ENCODE measurements around the gene MID1. TPM values are rescaled to one million over a fixed set of nuclear protein-coding genes. Genes with fewer than 3 reads are reported as not detected.
A peak's percentile ranks its signal among the peaks of the same experiment; 100 is the strongest.

Gene MID1
- total RNA-seq, 1 donor from 2014 or later, result 31.2 TPM

DNA sequence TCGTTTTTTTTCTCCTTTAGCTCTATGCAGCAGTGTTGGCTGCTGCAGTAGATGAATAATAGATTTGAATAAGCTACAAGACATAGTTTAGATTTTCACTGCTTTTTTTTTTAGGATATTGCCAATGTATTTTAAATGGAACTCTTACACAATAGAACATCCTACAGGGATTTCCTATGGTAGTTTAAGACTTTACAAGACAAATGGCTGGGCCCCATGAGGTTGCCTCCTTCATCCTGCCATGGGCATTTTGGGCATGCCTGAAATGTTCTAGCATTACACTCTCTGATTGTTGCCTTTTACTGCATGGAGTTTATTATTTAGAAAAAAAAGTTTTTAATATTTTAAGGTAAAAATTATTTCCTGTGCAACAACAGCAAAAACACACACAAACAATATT, 74.5 kb downstream of the MID1 start:
- FAIRE-seq, result peak; percentile 26
- H3K27ac Mint-ChIP-seq (ENCODE audit: unreplicated experiment), result no peak overlapping the region
- H3K27me3 Mint-ChIP-seq (ENCODE audit: low read depth, unreplicated experiment), result no peaks in the 10 kb centered on the region

GRCh38 chrX:10542586-10542985, 77.8 kb downstream of the MID1 start:
- Histone ChIP-seq H3K4me1 (ENCODE audit: insufficient read depth, low read length) (no peaks in the 10 kb centered on the region), H3K4me2 (ENCODE audit: low read length) (no peak overlapping the region), H3K79me2 (ENCODE audit: insufficient read depth, low read length) (peaks cover 12% of the 10 kb centered on the region), H2AFZ (ENCODE audit: low read depth, low read length) (no peak overlapping the region), H3K27ac (ENCODE audit: low read depth, low read length) (no peak overlapping the region), H3K9me3 (ENCODE audit: insufficient read depth, low read depth, low read length) (no peaks in the 10 kb centered on the region), H3K27me3 (ENCODE audit: insufficient read depth, low read length) (no peaks in the 10 kb centered on the region), H3K36me3 (ENCODE audit: insufficient read depth, low read length) (no peaks in the 10 kb centered on the region), H3K9ac (ENCODE audit: low read length) (no peak overlapping the region), H4K20me1 (ENCODE audit: insufficient read depth, low read length) (no peaks in the 10 kb centered on the region), H3K4me3 (ENCODE audit: insufficient read depth, low read depth, low read length) (no peak overlapping the region)
- DNase-seq (ENCODE audit: low read depth) (no peak), FAIRE-seq (peak; percentile 49)
- no peak for TF ChIP-seq EZH2 (IDR thresholded peaks at IDR 0.05; ENCODE audit: insufficient read depth, low read length)
- TF ChIP-seq, protein P1, sequence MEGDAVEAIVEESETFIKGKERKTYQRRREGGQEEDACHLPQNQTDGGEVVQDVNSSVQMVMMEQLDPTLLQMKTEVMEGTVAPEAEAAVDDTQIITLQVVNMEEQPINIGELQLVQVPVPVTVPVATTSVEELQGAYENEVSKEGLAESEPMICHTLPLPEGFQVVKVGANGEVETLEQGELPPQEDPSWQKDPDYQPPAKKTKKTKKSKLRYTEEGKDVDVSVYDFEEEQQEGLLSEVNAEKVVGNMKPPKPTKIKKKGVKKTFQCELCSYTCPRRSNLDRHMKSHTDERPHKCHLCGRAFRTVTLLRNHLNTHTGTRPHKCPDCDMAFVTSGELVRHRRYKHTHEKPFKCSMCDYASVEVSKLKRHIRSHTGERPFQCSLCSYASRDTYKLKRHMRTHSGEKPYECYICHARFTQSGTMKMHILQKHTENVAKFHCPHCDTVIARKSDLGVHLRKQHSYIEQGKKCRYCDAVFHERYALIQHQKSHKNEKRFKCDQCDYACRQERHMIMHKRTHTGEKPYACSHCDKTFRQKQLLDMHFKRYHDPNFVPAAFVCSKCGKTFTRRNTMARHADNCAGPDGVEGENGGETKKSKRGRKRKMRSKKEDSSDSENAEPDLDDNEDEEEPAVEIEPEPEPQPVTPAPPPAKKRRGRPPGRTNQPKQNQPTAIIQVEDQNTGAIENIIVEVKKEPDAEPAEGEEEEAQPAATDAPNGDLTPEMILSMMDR (IDR thresholded peaks at IDR 0.05; ENCODE audit: insufficient read depth, low read depth, low read length), result no peak
- no peak overlapping the region for H3K4me3 Mint-ChIP-seq (ENCODE audit: unreplicated experiment)
- no peak overlapping the region for H3K27ac Mint-ChIP-seq (ENCODE audit: unreplicated experiment)
- no peaks in the 10 kb centered on the region for H3K9me3 Mint-ChIP-seq (ENCODE audit: unreplicated experiment)
- no peaks in the 10 kb centered on the region for H3K27me3 Mint-ChIP-seq (ENCODE audit: low read depth, unreplicated experiment)
- H3K36me3 Mint-ChIP-seq (ENCODE audit: low read depth, unreplicated experiment), result no peaks in the 10 kb centered on the region
- H3K4me1 Mint-ChIP-seq (ENCODE audit: low read depth, unreplicated experiment), result no peaks in the 10 kb centered on the region

More for the DNA sequence above, 74.5 kb downstream of the MID1 start:
- Histone ChIP-seq H3K9me3 (ENCODE audit: insufficient read depth, low read depth, low read length) (no peaks in the 10 kb centered on the region), H3K9ac (ENCODE audit: low read length) (no peak overlapping the region), H3K4me2 (ENCODE audit: low read length) (no peak overlapping the region), H3K4me1 (ENCODE audit: insufficient read depth, low read length) (peaks cover 3% of the 10 kb centered on the region), H4K20me1 (ENCODE audit: insufficient read depth, low read length) (no peaks in the 10 kb centered on the region), H3K27me3 (ENCODE audit: insufficient read depth, low read length) (no peaks in the 10 kb centered on the region), H3K79me2 (ENCODE audit: insufficient read depth, low read length) (peaks cover 12% of the 10 kb centered on the region), H3K27ac (ENCODE audit: low read depth, low read length) (no peak overlapping the region), H2AFZ (ENCODE audit: low read depth, low read length) (no peak overlapping the region), H3K4me3 (ENCODE audit: insufficient read depth, low read depth, low read length) (no peak overlapping the region), H3K36me3 (ENCODE audit: insufficient read depth, low read length) (no peaks in the 10 kb centered on the region)
- no peaks in the 10 kb centered on the region for H3K9me3 Mint-ChIP-seq (ENCODE audit: unreplicated experiment)
- H3K36me3 Mint-ChIP-seq (ENCODE audit: low read depth, unreplicated experiment), result no peaks in the 10 kb centered on the region
- TF ChIP-seq, protein P1 (IDR thresholded peaks at IDR 0.05; ENCODE audit: insufficient read depth, low read depth, low read length), result no peak
- TF ChIP-seq EZH2 (IDR thresholded peaks at IDR 0.05; ENCODE audit: insufficient read depth, low read length), result no peak
- no peak for DNase-seq (ENCODE audit: low read depth)
- no peak overlapping the region for H3K4me3 Mint-ChIP-seq (ENCODE audit: unreplicated experiment)
- H3K4me1 Mint-ChIP-seq (ENCODE audit: low read depth, unreplicated experiment), result no peaks in the 10 kb centered on the region

GRCh38 chrX:10538831-10539230, 81.6 kb downstream of the MID1 start:
- no peaks in the 10 kb centered on the region for H4K20me1 ChIP-seq (ENCODE audit: insufficient read depth, low read length)
- no peaks in the 10 kb centered on the region for H3K36me3 ChIP-seq (ENCODE audit: insufficient read depth, low read length)
- Mint-ChIP-seq H3K4me3 (ENCODE audit: unreplicated experiment) (no peak overlapping the region), H3K9me3 (ENCODE audit: unreplicated experiment) (no peaks in the 10 kb centered on the region), H3K27ac (ENCODE audit: unreplicated experiment) (no peak overlapping the region), H3K27me3 (ENCODE audit: low read depth, unreplicated experiment) (no peaks in the 10 kb centered on the region), H3K36me3 (ENCODE audit: low read depth, unreplicated experiment) (no peaks in the 10 kb centered on the region), H3K4me1 (ENCODE audit: low read depth, unreplicated experiment) (peaks cover 5% of the 10 kb centered on the region)
- peaks cover 16% of the 10 kb centered on the region for H3K79me2 ChIP-seq (ENCODE audit: insufficient read depth, low read length)
- no peaks in the 10 kb centered on the region for H3K27me3 ChIP-seq (ENCODE audit: insufficient read depth, low read length)
- no peak overlapping the region for H2AFZ ChIP-seq (ENCODE audit: low read depth, low read length)
- no peak overlapping the region for H3K9ac ChIP-seq (ENCODE audit: low read length)
- H3K27ac ChIP-seq (ENCODE audit: low read depth, low read length), result no peak overlapping the region
- H3K4me2 ChIP-seq (ENCODE audit: low read length), result no peak overlapping the region
- TF ChIP-seq EZH2 (IDR thresholded peaks at IDR 0.05; ENCODE audit: insufficient read depth, low read length), result no peak
- TF ChIP-seq, protein P1 (IDR thresholded peaks at IDR 0.05; ENCODE audit: insufficient read depth, low read depth, low read length), result no peak
- DNase-seq (ENCODE audit: low read depth) (no peak), FAIRE-seq (no peak)
- no peak overlapping the region for H3K4me3 ChIP-seq (ENCODE audit: insufficient read depth, low read depth, low read length)
- peaks cover 2% of the 10 kb centered on the region for H3K4me1 ChIP-seq (ENCODE audit: insufficient read depth, low read length)
- H3K9me3 ChIP-seq (ENCODE audit: insufficient read depth, low read depth, low read length), result no peaks in the 10 kb centered on the region

All from astrocyte (in vitro differentiated cells and primary cell).